SK-N-MC (cell line): Measurements from ENCODE around the gene SNX14.

Source experiments
- EZH2 ChIP-seq: fragments of 200-600 bp; sonication (generic); IDR thresholded peaks from one replicate; pipeline ENCODE4 v1.6.1; 2017; ENCODE audit warnings: antibody characterized with exemption
- FOXP2 ChIP-seq: optimal IDR thresholded peaks from 2 replicates; pipeline ENCODE3; 2011; ENCODE audit warnings: mild to moderate bottlenecking, moderate library complexity; ENCODE audit not compliant: insufficient read depth; ENCODE audit errors: extremely low read length, control extremely low read depth
- POLR2AphosphoS5 ChIP-seq: IDR thresholded peaks from 2 replicates; pipeline ENCODE4 v1.6.1; 2012; ENCODE audit warnings: mild to moderate bottlenecking, low read depth, low read length, borderline replicate concordance

- no peak for TF ChIP-seq EZH2
- TF ChIP-seq POLR2AphosphoS5, result no peak
- no peak for TF ChIP-seq FOXP2
Measured at GRCh38 chr6:85516168-85516567, 77.5 kb downstream of the SNX14 start.
